ENCODE measurements around the gene ADAMTS1.
"Not testable (repeated sequence)": the region's sequence is repeated elsewhere in the genome, so short reads cannot be mapped to it uniquely, and the experiment has no call there.

ADAMTS1 gene

GRCh38 chr21:26845066-26845758, at the start of gene ADAMTS1:
Gene ADAMTS1 (minus strand): TSS chr21:26845409. CDS start chr21:26844954, 455 bp downstream.
- peak; percentile 37 to 48 for DNase-seq

GRCh38 chr21:26892151-26892550, 46.9 kb upstream of the ADAMTS1 start:
- no peak for DNase-seq

GRCh38 chr21:26888931-26889330, 43.7 kb upstream of the ADAMTS1 start:
- DNase-seq, result no peak

GRCh38 chr21:26888256-26888655, 43.0 kb upstream of the ADAMTS1 start:
- DNase-seq, result no peak

- no peak for DNase-seq
These were observed 42.0 kb upstream of the ADAMTS1 start for GRCh38 chr21:26887251-26887650.

- DNase-seq, result no peak
These were observed 39.2 kb upstream of the ADAMTS1 start for GRCh38 chr21:26884436-26884835.

- no peak for DNase-seq
These were observed 38.6 kb upstream of the ADAMTS1 start for GRCh38 chr21:26883768-26884167.

GRCh38 chr21:26881504-26882228, 36.5 kb upstream of the ADAMTS1 start:
- DNase-seq, result no peak

GRCh38 chr21:26877018-26877417, 31.8 kb upstream of the ADAMTS1 start:
- DNase-seq, result no peak

GRCh38 chr21:26874347-26874746, 29.1 kb upstream of the ADAMTS1 start:
- DNase-seq, result no peak

GRCh38 chr21:26865857-26866256, 20.6 kb upstream of the ADAMTS1 start:
- DNase-seq, result no peak

GRCh38 chr21:26856871-26857350, 11.7 kb upstream of the ADAMTS1 start:
- DNase-seq, result not testable (repeated sequence)

- not testable (repeated sequence) for DNase-seq
These were observed 9.5 kb upstream of the ADAMTS1 start for GRCh38 chr21:26854695-26855094.

- no peak for DNase-seq
These were observed 7.2 kb upstream of the ADAMTS1 start for GRCh38 chr21:26852423-26852822.

- DNase-seq, result no peak
These were observed 6.1 kb upstream of the ADAMTS1 start for GRCh38 chr21:26851109-26851944.

GRCh38 chr21:26850116-26850643, 5.0 kb upstream of the ADAMTS1 start:
- DNase-seq, result no peak

GRCh38 chr21:26849428-26850115, 4.4 kb upstream of the ADAMTS1 start:
- no peak for DNase-seq

GRCh38 chr21:26847921-26848320, 2.7 kb upstream of the ADAMTS1 start:
- DNase-seq, result no peak

- DNase-seq, result no peak
These were observed 1.8 kb upstream of the ADAMTS1 start for GRCh38 chr21:26847002-26847401.

- DNase-seq, result peak; percentile 25
These were observed 1.1 kb upstream of the ADAMTS1 start for GRCh38 chr21:26846036-26846931.

GRCh38 chr21:26845759-26846035, 488 bp upstream of the ADAMTS1 start:
- DNase-seq, result no peak

Data from activated T-cell treated with anti-CD3 and anti-CD28 coated beads, Interleukin-2, amount 50 U/mL, for 48 hours (primary cell).